GM23338 (cell line): ENCODE results near the gene CBLC. TPM values are rescaled to one million over a fixed set of nuclear protein-coding genes. Genes with fewer than 3 reads are reported as not detected.

Source experiments
- ZNF462 ChIP-seq: fragments of 250-450 bp; sonication (Bioruptor Pico); IDR thresholded peaks from 2 replicates; pipeline ENCODE4 v1.5.0; 2020; ENCODE audit warnings: mild to moderate bottlenecking, moderate library complexity
- microRNA-seq: library from miRNA; unstranded; fragments of <30 nt; microRNA quantifications from one replicate; pipeline ENCODE4, GENCODE V29; 2017
- polyA plus RNA-seq: library from polyadenylated mRNA; unstranded; fragments of >200 nt; fragmentation: Nextera tagmentation; extraction: Ambion mirVana; gene quantifications from 2 replicates; pipeline ENCODE4 v1.2.1, GENCODE V29; 2016
- small RNA-seq: library from RNA; depleted of rRNA; stranded (forward); fragments of <200 nt; gene quantifications from one replicate; pipeline ENCODE3, GENCODE V24; 2014; ENCODE audit warnings: low replicate concordance
- total RNA-seq: library from RNA; depleted of rRNA; stranded (reverse); fragments of >200 nt; shearing (Covaris generic); gene quantifications from 2 replicates; pipeline ENCODE4 v1.2.3, GENCODE V29; 2014; rRNA removed
- TF ChIP-seq, protein P1 (sequence below), 2 experiments: fragments of 200-600 bp in 1 of 2; sonication (generic) in 1 of 2; conservative IDR thresholded peaks; 2 replicates each; pipeline versions ENCODE4 v1.5.1 to v1.6.1; 2016 to 2017; ENCODE audit warnings: antibody characterized with exemption in 2 of 2, low read depth in 2 of 2, mild to moderate bottlenecking in 2 of 2, moderate library complexity in 1 of 2

Gene CBLC
- total and polyA plus RNA-seq, 2 experiments from 2014 or later = 14.5 to 29.3 TPM

GRCh38 chr19:44848812-44849447, 71.2 kb downstream of the CBLC start (continued):
- no peak for TF ChIP-seq ZNF462
- TF ChIP-seq, protein P1, sequence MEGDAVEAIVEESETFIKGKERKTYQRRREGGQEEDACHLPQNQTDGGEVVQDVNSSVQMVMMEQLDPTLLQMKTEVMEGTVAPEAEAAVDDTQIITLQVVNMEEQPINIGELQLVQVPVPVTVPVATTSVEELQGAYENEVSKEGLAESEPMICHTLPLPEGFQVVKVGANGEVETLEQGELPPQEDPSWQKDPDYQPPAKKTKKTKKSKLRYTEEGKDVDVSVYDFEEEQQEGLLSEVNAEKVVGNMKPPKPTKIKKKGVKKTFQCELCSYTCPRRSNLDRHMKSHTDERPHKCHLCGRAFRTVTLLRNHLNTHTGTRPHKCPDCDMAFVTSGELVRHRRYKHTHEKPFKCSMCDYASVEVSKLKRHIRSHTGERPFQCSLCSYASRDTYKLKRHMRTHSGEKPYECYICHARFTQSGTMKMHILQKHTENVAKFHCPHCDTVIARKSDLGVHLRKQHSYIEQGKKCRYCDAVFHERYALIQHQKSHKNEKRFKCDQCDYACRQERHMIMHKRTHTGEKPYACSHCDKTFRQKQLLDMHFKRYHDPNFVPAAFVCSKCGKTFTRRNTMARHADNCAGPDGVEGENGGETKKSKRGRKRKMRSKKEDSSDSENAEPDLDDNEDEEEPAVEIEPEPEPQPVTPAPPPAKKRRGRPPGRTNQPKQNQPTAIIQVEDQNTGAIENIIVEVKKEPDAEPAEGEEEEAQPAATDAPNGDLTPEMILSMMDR (conservative IDR thresholded peaks at IDR 0.05; ENCODE audit: low read depth in 2 of 2) = no peak

Small RNA genes within 50 kb of the gene (microRNA-seq; reads per million reads assigned to microRNA genes)
- not detected for gene MIR8085

Small RNA genes within 50 kb of the gene (small RNA-seq; reads per million reads assigned to genes)
- not detected for gene RF00156

Other genes with a start within 250 kb of the CBLC start
- gene CEACAM20, start 248.2 kb upstream of the CBLC start, total RNA-seq = not detected in 2 replicates
- not detected in 2 replicates for gene CEACAM20, start 248.2 kb upstream of the CBLC start, polyA plus RNA-seq
- gene IGSF23, start 164.3 kb upstream of the CBLC start, total RNA-seq = not detected in 2 replicates
- gene IGSF23, start 164.3 kb upstream of the CBLC start, polyA plus RNA-seq = not detected in 2 replicates
- gene PVR, start 134.0 kb upstream of the CBLC start, total RNA-seq = 15.0 and 19.0 TPM in 2 replicates
- 3.6 and 4.8 TPM in 2 replicates for gene PVR, start 134.0 kb upstream of the CBLC start, polyA plus RNA-seq
- 0.16 and 0.38 TPM in 2 replicates for gene CEACAM19, start 106.4 kb upstream of the CBLC start, total RNA-seq
- 0.56 and 0.76 TPM in 2 replicates for gene CEACAM19, start 106.4 kb upstream of the CBLC start, polyA plus RNA-seq
- gene CEACAM16, start 78.7 kb upstream of the CBLC start, total RNA-seq = not detected in 2 replicates
- not detected in 2 replicates for gene CEACAM16, start 78.7 kb upstream of the CBLC start, polyA plus RNA-seq
- gene BCL3, start 29.2 kb upstream of the CBLC start, total RNA-seq = 0.62 and 1.4 TPM in 2 replicates
- 3.3 and 4.1 TPM in 2 replicates for gene BCL3, start 29.2 kb upstream of the CBLC start, polyA plus RNA-seq
- 80.5 and 100 TPM in 2 replicates for gene BCAM, start 31.2 kb downstream of the CBLC start, total RNA-seq
- 33.3 and 36.9 TPM in 2 replicates for gene BCAM, start 31.2 kb downstream of the CBLC start, polyA plus RNA-seq
- 230 and 235 TPM in 2 replicates for gene NECTIN2, start 68.4 kb downstream of the CBLC start, total RNA-seq
- gene NECTIN2, start 68.4 kb downstream of the CBLC start, polyA plus RNA-seq = 109 and 113 TPM in 2 replicates
- gene TOMM40, start 113.4 kb downstream of the CBLC start, total RNA-seq = 233 and 273 TPM in 2 replicates
- 135 and 142 TPM in 2 replicates for gene TOMM40, start 113.4 kb downstream of the CBLC start, polyA plus RNA-seq
- gene APOE, start 127.9 kb downstream of the CBLC start, total RNA-seq = 1,391 and 1,438 TPM in 2 replicates
- 1,133 and 1,232 TPM in 2 replicates for gene APOE, start 127.9 kb downstream of the CBLC start, polyA plus RNA-seq
- gene APOC1, start 136.7 kb downstream of the CBLC start, total RNA-seq = 25.4 and 26.8 TPM in 2 replicates
- 221 and 252 TPM in 2 replicates for gene APOC1, start 136.7 kb downstream of the CBLC start, polyA plus RNA-seq
- gene APOC4, start 164.3 kb downstream of the CBLC start, total RNA-seq = not detected in 2 replicates
- not detected in 2 replicates for gene APOC4, start 164.3 kb downstream of the CBLC start, polyA plus RNA-seq
- gene APOC2, start 168.2 kb downstream of the CBLC start, total RNA-seq = not detected in 2 replicates
- not detected in 2 replicates for gene APOC2, start 168.2 kb downstream of the CBLC start, polyA plus RNA-seq
- gene CLPTM1, start 177.5 kb downstream of the CBLC start, total RNA-seq = 70.6 and 71.5 TPM in 2 replicates
- gene CLPTM1, start 177.5 kb downstream of the CBLC start, polyA plus RNA-seq = 36.7 and 41.6 TPM in 2 replicates
- gene RELB, start 223.6 kb downstream of the CBLC start, total RNA-seq = 11.1 and 13.1 TPM in 2 replicates
- gene RELB, start 223.6 kb downstream of the CBLC start, polyA plus RNA-seq = 7.4 and 7.9 TPM in 2 replicates